ENCODE measurements around the gene OTUD6A. TPM values are rescaled to one million over a fixed set of nuclear protein-coding genes. Genes with fewer than 3 reads are reported as not detected.

The OTUD6A gene
- total RNA-seq, 1 donor from 2014 or later = not detected

DNA sequence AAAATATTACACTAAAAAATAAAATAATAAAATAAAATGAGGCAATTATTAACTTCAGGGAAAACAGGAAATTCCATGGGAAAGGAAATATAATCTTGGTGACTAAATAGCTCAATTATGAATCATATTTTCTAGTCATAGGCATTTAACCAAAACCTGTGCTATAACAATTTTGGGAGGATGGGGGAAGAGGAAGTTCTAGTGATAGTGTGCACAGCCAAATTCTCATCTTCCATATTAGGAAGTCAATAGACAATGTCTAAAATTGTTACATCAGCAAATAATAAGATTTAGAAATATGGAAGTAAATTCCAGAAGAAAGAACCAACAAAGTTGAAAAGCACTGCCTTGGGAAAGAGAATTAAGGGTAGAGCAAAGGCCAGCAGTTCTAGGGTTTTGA lies 15.3 kb upstream of the OTUD6A start:
- TF ChIP-seq, protein P1, sequence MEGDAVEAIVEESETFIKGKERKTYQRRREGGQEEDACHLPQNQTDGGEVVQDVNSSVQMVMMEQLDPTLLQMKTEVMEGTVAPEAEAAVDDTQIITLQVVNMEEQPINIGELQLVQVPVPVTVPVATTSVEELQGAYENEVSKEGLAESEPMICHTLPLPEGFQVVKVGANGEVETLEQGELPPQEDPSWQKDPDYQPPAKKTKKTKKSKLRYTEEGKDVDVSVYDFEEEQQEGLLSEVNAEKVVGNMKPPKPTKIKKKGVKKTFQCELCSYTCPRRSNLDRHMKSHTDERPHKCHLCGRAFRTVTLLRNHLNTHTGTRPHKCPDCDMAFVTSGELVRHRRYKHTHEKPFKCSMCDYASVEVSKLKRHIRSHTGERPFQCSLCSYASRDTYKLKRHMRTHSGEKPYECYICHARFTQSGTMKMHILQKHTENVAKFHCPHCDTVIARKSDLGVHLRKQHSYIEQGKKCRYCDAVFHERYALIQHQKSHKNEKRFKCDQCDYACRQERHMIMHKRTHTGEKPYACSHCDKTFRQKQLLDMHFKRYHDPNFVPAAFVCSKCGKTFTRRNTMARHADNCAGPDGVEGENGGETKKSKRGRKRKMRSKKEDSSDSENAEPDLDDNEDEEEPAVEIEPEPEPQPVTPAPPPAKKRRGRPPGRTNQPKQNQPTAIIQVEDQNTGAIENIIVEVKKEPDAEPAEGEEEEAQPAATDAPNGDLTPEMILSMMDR (IDR thresholded peaks at IDR 0.05) = no peak
- Mint-ChIP-seq H3K4me1 (no peaks in the 10 kb centered on the region), H3K4me3 (no peak overlapping the region), H3K27me3 (no peaks in the 10 kb centered on the region), H3K27ac (no peak overlapping the region), H3K36me3 (ENCODE audit: low read depth) (no peaks in the 10 kb centered on the region), H3K9me3 (no peaks in the 10 kb centered on the region)
- ATAC-seq (ENCODE audit: low read depth) (no peak), DNase-seq (no peak)
- ChIA-PET CTCF (no interaction called here), POLR2A (no interaction called here)
- intact Hi-C loops (cut with micrococcal nuclease) = no loop called here

- no peaks in the 10 kb centered on the region for H3K9me3 Mint-ChIP-seq
- no peaks in the 10 kb centered on the region for H3K27me3 Mint-ChIP-seq
- TF ChIP-seq, protein P1 (IDR thresholded peaks at IDR 0.05) = no peak
- ATAC-seq (ENCODE audit: low read depth) = no peak
- no peaks in the 10 kb centered on the region for H3K4me1 Mint-ChIP-seq
- intact Hi-C loops (cut with micrococcal nuclease) = no loop called here
- CTCF ChIA-PET = no interaction called here
- no peak for DNase-seq
- no peaks in the 10 kb centered on the region for H3K36me3 Mint-ChIP-seq (ENCODE audit: low read depth)
- POLR2A ChIA-PET = no interaction called here
- no peak overlapping the region for H3K27ac Mint-ChIP-seq
- H3K4me3 Mint-ChIP-seq = no peak overlapping the region
Measured at GRCh38 chrX:70049406-70049805, 12.9 kb upstream of the OTUD6A start.

GRCh38 chrX:70049925-70050324 lies 12.3 kb upstream of the OTUD6A start, which contains the start of gene AWAT2:
Gene AWAT2, minus strand, starts transcription at chrX:70049938. Its CDS starts 6 bp downstream, at chrX:70049932.
- no peak within 1 kb of the TSS for H3K4me3 Mint-ChIP-seq
- H3K27ac Mint-ChIP-seq = no peak within 1 kb of the TSS
- no peaks in the 10 kb centered on the region for H3K36me3 Mint-ChIP-seq (ENCODE audit: low read depth)
- no peaks in the 10 kb centered on the region for H3K4me1 Mint-ChIP-seq
- ATAC-seq (ENCODE audit: low read depth) (no peak), DNase-seq (no peak)
- CTCF ChIA-PET = interaction anchor here (0.6 kb wide), 1 partner anchor 9 kb away, joined by 3 read pairs; no protein-coding TSS in a partner anchor
- intact Hi-C loops (cut with micrococcal nuclease) = no loop called here
- TF ChIP-seq, protein P1 (IDR thresholded peaks at IDR 0.05) = no peak
- H3K9me3 Mint-ChIP-seq = no peaks in the 10 kb centered on the region
- POLR2A ChIA-PET = no interaction called here
- no peaks in the 10 kb centered on the region for H3K27me3 Mint-ChIP-seq

- TF ChIP-seq, protein P1 (IDR thresholded peaks at IDR 0.05) = no peak
- Mint-ChIP-seq H3K27me3 (no peaks in the 10 kb centered on the region), H3K4me1 (no peaks in the 10 kb centered on the region), H3K36me3 (ENCODE audit: low read depth) (no peaks in the 10 kb centered on the region), H3K4me3 (no peak overlapping the region), H3K27ac (no peak overlapping the region), H3K9me3 (no peaks in the 10 kb centered on the region)
- POLR2A ChIA-PET = no interaction called here
- intact Hi-C loops (cut with micrococcal nuclease) = no loop called here
- ATAC-seq (ENCODE audit: low read depth) (no peak), DNase-seq (no peak)
- CTCF ChIA-PET = no interaction called here
Measured at GRCh38 chrX:70052895-70053615, 9.2 kb upstream of the OTUD6A start.

DNA sequence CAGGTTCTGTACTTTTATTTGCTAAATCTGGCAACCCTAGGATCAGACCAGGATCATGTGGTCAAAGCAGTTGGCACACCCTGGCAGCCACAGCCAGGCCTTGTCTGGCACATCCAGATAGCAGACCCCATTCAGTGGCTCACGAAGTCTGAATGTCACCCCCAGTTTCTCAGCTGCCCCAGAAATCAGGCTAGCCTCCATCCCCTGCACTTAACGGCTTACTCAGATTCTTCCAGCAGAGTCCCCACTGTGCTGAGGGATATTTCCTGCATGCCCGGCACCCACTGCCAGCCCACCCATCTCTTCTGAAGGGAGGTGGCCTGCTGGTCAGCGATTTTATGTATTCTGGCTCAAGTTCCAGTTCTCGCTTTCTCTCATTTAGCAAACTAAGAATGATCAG lies 7.9 kb upstream of the OTUD6A start:
- ATAC-seq (ENCODE audit: low read depth) (no peak), DNase-seq (no peak)
- no peaks in the 10 kb centered on the region for H3K27me3 Mint-ChIP-seq
- H3K27ac Mint-ChIP-seq = no peak overlapping the region
- ChIA-PET CTCF (no interaction called here), POLR2A (no interaction called here)
- no peaks in the 10 kb centered on the region for H3K9me3 Mint-ChIP-seq
- TF ChIP-seq, protein P1 (IDR thresholded peaks at IDR 0.05) = no peak
- intact Hi-C loops (cut with micrococcal nuclease) = no loop called here
- no peak overlapping the region for H3K4me3 Mint-ChIP-seq
- H3K36me3 Mint-ChIP-seq (ENCODE audit: low read depth) = no peaks in the 10 kb centered on the region
- H3K4me1 Mint-ChIP-seq = no peaks in the 10 kb centered on the region
